HepG2 (cell line): ENCODE results near the gene N4BP2L1. TPM values are rescaled to one million over a fixed set of nuclear protein-coding genes. Genes with fewer than 3 reads are reported as not detected.

Source experiments
- BCL6 ChIP-seq: IDR thresholded peaks from 2 replicates; pipeline ENCODE4 v1.6.1; 2016; ENCODE audit warnings: missing genetic modification reagents, missing compliant biosample characterization
- CBX5 ChIP-seq: sonication (generic); formaldehyde crosslinking; IDR thresholded peaks from 2 replicates; pipeline ENCODE4 v1.4.0; 2020; ENCODE audit warnings: missing genetic modification reagents, borderline replicate concordance
- CC2D1A ChIP-seq: sonication (generic); formaldehyde crosslinking; IDR thresholded peaks from 2 replicates; pipeline ENCODE4 v1.8.1; 2023; ENCODE audit warnings: mild to moderate bottlenecking, missing genetic modification reagents
- CEBPG ChIP-seq: IDR thresholded peaks from 2 replicates; pipeline ENCODE4 v1.6.1; 2016
- EP300 ChIP-seq, 3 experiments: sonication (generic) in 1 of 3; formaldehyde crosslinking in 1 of 3; IDR thresholded peaks; 2 replicates each; pipeline versions ENCODE4 v1.5.1 to v1.6.1; 2011 to 2020; ENCODE audit warnings: low read depth in 2 of 3, low read length in 2 of 3, borderline replicate concordance in 1 of 3, improper control_type of control experiment in 1 of 3, mild to moderate bottlenecking in 1 of 3, missing genetic modification reagents in 1 of 3, moderate library complexity in 1 of 3
- FOSL1 ChIP-seq: sonication (generic); formaldehyde crosslinking; IDR thresholded peaks from 2 replicates; pipeline ENCODE4 v1.9.0; 2021; ENCODE audit warnings: missing genetic modification reagents, borderline replicate concordance
- HNF4G ChIP-seq, 2 experiments: sonication (generic) in 1 of 2; formaldehyde crosslinking in 1 of 2; IDR thresholded peaks; 2 replicates each; pipeline versions ENCODE4 v1.4.0 to v1.6.1; 2011 to 2020; ENCODE audit warnings: borderline replicate concordance in 2 of 2, low read depth in 2 of 2, mild to moderate bottlenecking in 2 of 2, low read length in 1 of 2, missing genetic modification reagents in 1 of 2, moderate library complexity in 1 of 2
- KMT2A ChIP-seq: sonication (generic); formaldehyde crosslinking; IDR thresholded peaks from 2 replicates; pipeline ENCODE4 v1.4.0; 2020; ENCODE audit warnings: missing genetic modification reagents
- MBD4 ChIP-seq: IDR thresholded peaks from 2 replicates; pipeline ENCODE4 v1.6.1; 2012; ENCODE audit warnings: low read length, inconsistent platforms, borderline replicate concordance
- MIER2 ChIP-seq: IDR thresholded peaks from 2 replicates; pipeline ENCODE4 v1.6.1; 2016; ENCODE audit warnings: missing biosample characterization, missing genetic modification reagents
- NFE2 ChIP-seq: sonication (generic); formaldehyde crosslinking; IDR thresholded peaks from 2 replicates; pipeline ENCODE4 v1.4.0; 2020; ENCODE audit warnings: missing genetic modification reagents
- PHF21A ChIP-seq: sonication (generic); formaldehyde crosslinking; IDR thresholded peaks from 2 replicates; pipeline ENCODE4 v1.5.0; 2020; ENCODE audit warnings: mild to moderate bottlenecking, missing genetic modification reagents
- PRPF4 ChIP-seq: fragments of 200-400 bp; formaldehyde crosslinking; IDR thresholded peaks from 2 replicates; pipeline ENCODE4 v1.6.1; 2016; ENCODE audit warnings: low read length, low read depth; ENCODE audit not compliant: poor library complexity, severe bottlenecking
- RARA ChIP-seq: IDR thresholded peaks from 2 replicates; pipeline ENCODE4 v1.6.1; 2016; ENCODE audit warnings: missing genetic modification reagents, missing compliant biosample characterization
- SAP130 ChIP-seq: IDR thresholded peaks from 2 replicates; pipeline ENCODE4 v1.6.1; 2016; ENCODE audit warnings: low read depth
- ZBTB8A ChIP-seq: sonication (generic); formaldehyde crosslinking; IDR thresholded peaks from 2 replicates; pipeline ENCODE4 v1.4.0; 2020; ENCODE audit warnings: mild to moderate bottlenecking, low read depth, missing genetic modification reagents, borderline replicate concordance
- ZMYM3 ChIP-seq: sonication (generic); formaldehyde crosslinking; IDR thresholded peaks from 2 replicates; pipeline ENCODE4 v1.5.1; 2020; ENCODE audit warnings: mild to moderate bottlenecking, missing genetic modification reagents
- ZNF251 ChIP-seq: sonication (generic); formaldehyde crosslinking; IDR thresholded peaks from 2 replicates; pipeline ENCODE4 v1.9.0; 2021; ENCODE audit warnings: mild to moderate bottlenecking, missing genetic modification reagents
- ZNF329 ChIP-seq: sonication (generic); formaldehyde crosslinking; IDR thresholded peaks from 2 replicates; pipeline ENCODE4 v1.9.0; 2021; ENCODE audit warnings: low read depth, mild to moderate bottlenecking, missing genetic modification reagents
- ZNF567 ChIP-seq: sonication (generic); formaldehyde crosslinking; IDR thresholded peaks from 2 replicates; pipeline ENCODE4 v1.8.1; 2023; ENCODE audit warnings: mild to moderate bottlenecking, missing genetic modification reagents, borderline replicate concordance
- ZNF629 ChIP-seq: sonication (generic); formaldehyde crosslinking; conservative IDR thresholded peaks from 2 replicates; pipeline ENCODE4 v1.5.0; 2020; ENCODE audit warnings: missing genetic modification reagents
- polyA plus RNA-seq, 8 experiments: library from polyadenylated mRNA; depleted of rRNA in 3 of 8; stranded (reverse) in 7 of 8; unstranded in 1 of 8; fragments of >200 nt; fragmentation: Illumina TruSeq in 4 of 8; extraction: Trizol in 4 of 8; gene quantifications; 2 replicates each; pipeline versions ENCODE4 v1.2.1 to v1.2.3, GENCODE V29; 2011 to 2016; ENCODE audit warnings: low read depth in 4 of 8, missing spikeins in 1 of 8, mixed read lengths in 1 of 8; ENCODE audit not compliant: insufficient read depth in 1 of 8
- total RNA-seq, 5 experiments: library from RNA; depleted of rRNA; stranded (reverse); fragments of >200 nt; fragmentation: Illumina TruSeq; extraction: Trizol; gene quantifications; 2 replicates each; pipeline ENCODE4 v1.2.3, GENCODE V29; 2016; ENCODE audit warnings: low read depth in 1 of 5
- TF ChIP-seq, protein P1 (sequence below): sonication (generic); formaldehyde crosslinking; IDR thresholded peaks from 2 replicates; pipeline ENCODE4 v1.5.0; 2020; ENCODE audit warnings: mild to moderate bottlenecking, missing genetic modification reagents
- TF ChIP-seq, protein P2 (sequence below): sonication (generic); formaldehyde crosslinking; IDR thresholded peaks from 2 replicates; pipeline ENCODE4 v1.8.1; 2023; ENCODE audit warnings: mild to moderate bottlenecking, missing genetic modification reagents
- TF ChIP-seq, protein P3 (sequence below): sonication (generic); formaldehyde crosslinking; IDR thresholded peaks from 2 replicates; pipeline ENCODE4 v1.8.1; 2022; ENCODE audit warnings: mild to moderate bottlenecking, missing genetic modification reagents

Gene N4BP2L1
- total and polyA plus RNA-seq, 2 of the 13 experiments (the other 11 are each of a cell fraction or from before 2014, with no cell fraction given) = 13.2 to 34.5 TPM

DNA sequence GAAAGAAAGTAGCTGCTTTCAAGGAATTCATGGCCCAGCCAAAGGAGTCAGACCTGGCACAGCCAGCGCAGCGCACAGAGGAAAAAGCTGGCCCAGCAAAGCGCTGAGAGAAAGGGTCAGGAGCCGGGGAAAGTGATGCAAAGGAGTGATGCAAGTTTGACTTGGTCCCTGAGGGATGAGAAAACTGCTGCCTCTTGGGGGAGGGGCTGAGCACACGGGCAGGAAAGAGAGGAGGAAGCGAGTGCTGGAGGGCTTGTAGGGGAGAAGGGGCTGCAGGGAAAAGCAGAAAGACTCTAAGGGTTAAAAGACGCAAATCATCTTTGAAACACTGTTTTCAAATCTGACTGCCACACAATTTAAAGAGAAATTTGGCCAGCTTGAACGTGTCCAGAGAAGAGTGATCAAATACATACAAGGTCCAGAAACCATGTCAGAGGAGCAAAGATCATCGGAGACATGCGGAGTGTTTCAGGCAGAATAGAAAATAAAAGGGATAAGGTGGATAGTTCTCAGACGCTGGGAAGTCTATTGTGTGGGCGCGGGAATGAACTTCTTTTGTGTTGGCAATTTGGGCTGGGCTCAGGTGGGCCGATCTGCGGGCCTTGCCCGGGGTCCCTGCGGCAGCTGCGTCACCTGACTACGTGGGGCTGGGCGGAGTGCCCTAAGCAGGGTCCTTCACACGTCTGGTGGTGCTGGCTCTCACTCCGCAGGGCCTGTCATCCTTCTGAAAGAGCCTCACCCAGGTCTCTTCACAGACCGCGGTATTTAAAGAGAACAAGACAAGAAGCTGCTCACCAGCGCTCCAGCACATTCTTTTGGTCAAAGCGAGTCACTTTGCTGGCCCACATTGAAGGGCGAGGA lies 18.1 kb downstream of the N4BP2L1 start (continued):
- TF ChIP-seq NFE2 (CRISPR knock-in tag) = no peak
- TF ChIP-seq, protein P1, sequence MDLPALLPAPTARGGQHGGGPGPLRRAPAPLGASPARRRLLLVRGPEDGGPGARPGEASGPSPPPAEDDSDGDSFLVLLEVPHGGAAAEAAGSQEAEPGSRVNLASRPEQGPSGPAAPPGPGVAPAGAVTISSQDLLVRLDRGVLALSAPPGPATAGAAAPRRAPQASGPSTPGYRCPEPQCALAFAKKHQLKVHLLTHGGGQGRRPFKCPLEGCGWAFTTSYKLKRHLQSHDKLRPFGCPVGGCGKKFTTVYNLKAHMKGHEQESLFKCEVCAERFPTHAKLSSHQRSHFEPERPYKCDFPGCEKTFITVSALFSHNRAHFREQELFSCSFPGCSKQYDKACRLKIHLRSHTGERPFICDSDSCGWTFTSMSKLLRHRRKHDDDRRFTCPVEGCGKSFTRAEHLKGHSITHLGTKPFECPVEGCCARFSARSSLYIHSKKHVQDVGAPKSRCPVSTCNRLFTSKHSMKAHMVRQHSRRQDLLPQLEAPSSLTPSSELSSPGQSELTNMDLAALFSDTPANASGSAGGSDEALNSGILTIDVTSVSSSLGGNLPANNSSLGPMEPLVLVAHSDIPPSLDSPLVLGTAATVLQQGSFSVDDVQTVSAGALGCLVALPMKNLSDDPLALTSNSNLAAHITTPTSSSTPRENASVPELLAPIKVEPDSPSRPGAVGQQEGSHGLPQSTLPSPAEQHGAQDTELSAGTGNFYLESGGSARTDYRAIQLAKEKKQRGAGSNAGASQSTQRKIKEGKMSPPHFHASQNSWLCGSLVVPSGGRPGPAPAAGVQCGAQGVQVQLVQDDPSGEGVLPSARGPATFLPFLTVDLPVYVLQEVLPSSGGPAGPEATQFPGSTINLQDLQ (CRISPR knock-in tag) = no peak
- TF ChIP-seq CBX5 (CRISPR knock-in tag) = no peak
- TF ChIP-seq MIER2 (CRISPR knock-in tag) = no peak
- TF ChIP-seq MBD4 = no peak
- TF ChIP-seq ZMYM3 (CRISPR knock-in tag) = no peak
- TF ChIP-seq, protein P2, sequence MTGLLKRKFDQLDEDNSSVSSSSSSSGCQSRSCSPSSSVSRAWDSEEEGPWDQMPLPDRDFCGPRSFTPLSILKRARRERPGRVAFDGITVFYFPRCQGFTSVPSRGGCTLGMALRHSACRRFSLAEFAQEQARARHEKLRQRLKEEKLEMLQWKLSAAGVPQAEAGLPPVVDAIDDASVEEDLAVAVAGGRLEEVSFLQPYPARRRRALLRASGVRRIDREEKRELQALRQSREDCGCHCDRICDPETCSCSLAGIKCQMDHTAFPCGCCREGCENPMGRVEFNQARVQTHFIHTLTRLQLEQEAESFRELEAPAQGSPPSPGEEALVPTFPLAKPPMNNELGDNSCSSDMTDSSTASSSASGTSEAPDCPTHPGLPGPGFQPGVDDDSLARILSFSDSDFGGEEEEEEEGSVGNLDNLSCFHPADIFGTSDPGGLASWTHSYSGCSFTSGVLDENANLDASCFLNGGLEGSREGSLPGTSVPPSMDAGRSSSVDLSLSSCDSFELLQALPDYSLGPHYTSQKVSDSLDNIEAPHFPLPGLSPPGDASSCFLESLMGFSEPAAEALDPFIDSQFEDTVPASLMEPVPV = no peak
- no peak for TF ChIP-seq RARA (CRISPR knock-in tag)
- TF ChIP-seq CEBPG (CRISPR knock-in tag) = peak; percentile 57; the same call in 1 of the 2 replicates
- TF ChIP-seq ZBTB8A (CRISPR knock-in tag) = no peak
- TF ChIP-seq KMT2A = no peak
- TF ChIP-seq ZNF329 (CRISPR knock-in tag) = no peak
- TF ChIP-seq HNF4G (IDR thresholded peaks at IDR 0.05; ENCODE audit: borderline replicate concordance, low read depth, low read length) = peak; percentile 41; the same call in 1 of the 2 replicates
- TF ChIP-seq HNF4G (CRISPR knock-in tag; IDR thresholded peaks at IDR 0.05; ENCODE audit: borderline replicate concordance, low read depth) = no peak
- peak; percentile 29 for TF ChIP-seq PRPF4
- no peak for TF ChIP-seq ZNF629 (CRISPR knock-in tag)
- TF ChIP-seq, protein P3, sequence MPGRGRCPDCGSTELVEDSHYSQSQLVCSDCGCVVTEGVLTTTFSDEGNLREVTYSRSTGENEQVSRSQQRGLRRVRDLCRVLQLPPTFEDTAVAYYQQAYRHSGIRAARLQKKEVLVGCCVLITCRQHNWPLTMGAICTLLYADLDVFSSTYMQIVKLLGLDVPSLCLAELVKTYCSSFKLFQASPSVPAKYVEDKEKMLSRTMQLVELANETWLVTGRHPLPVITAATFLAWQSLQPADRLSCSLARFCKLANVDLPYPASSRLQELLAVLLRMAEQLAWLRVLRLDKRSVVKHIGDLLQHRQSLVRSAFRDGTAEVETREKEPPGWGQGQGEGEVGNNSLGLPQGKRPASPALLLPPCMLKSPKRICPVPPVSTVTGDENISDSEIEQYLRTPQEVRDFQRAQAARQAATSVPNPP (CRISPR knock-in tag) = no peak
- TF ChIP-seq SAP130 (CRISPR knock-in tag) = peak; percentile 20; the same call in 1 of the 2 replicates
- 0 out of 2 replicates have a peak, but pooled peaks have one; percentile 32 for TF ChIP-seq PHF21A (CRISPR knock-in tag)
- TF ChIP-seq ZNF251 (CRISPR knock-in tag) = no peak
- TF ChIP-seq ZNF567 (CRISPR knock-in tag) = no peak
- no peak for TF ChIP-seq FOSL1
- 0 out of 2 replicates have a peak, but pooled peaks have one; percentile 39 for TF ChIP-seq BCL6 (CRISPR knock-in tag)
- TF ChIP-seq EP300 (IDR thresholded peaks at IDR 0.05; ENCODE audit: low read depth in 2 of 2, low read length in 2 of 2) = 0 out of 4 replicates have a peak, but pooled peaks of 1 of the 2 experiments have one; percentile 19
- TF ChIP-seq EP300 (CRISPR knock-in tag; IDR thresholded peaks at IDR 0.05; ENCODE audit: borderline replicate concordance) = no peak
- no peak for TF ChIP-seq CC2D1A (CRISPR knock-in tag)
